Ovary (tissue), 3 donors: ENCODE results near the gene TRABD2B.

Experiments
- EP300 ChIP-seq: sonication (generic); formaldehyde crosslinking; IDR thresholded peaks from one replicate; pipeline ENCODE4 v1.6.1; 2017; ENCODE audit warnings: antibody characterized with exemption
- POLR2A ChIP-seq: fragments of 450-650 bp; IDR thresholded peaks from one replicate; pipeline ENCODE4 v1.6.1; 2017; ENCODE audit warnings: antibody characterized with exemption, mild to moderate bottlenecking, moderate library complexity
- TF ChIP-seq, protein P1 (sequence below), 3 donors: fragments of 450-650 bp in 2 of 3; fragments of 200-600 bp in 1 of 3; IDR thresholded peaks; one replicate each; pipeline versions ENCODE4 v1.5.1 to v1.8.0; 2016 to 2022; ENCODE audit warnings: antibody characterized with exemption in 3 of 3, mild to moderate bottlenecking in 1 of 3
- donor health status: DM: no; HTN: no; CAD: no.

DNA sequence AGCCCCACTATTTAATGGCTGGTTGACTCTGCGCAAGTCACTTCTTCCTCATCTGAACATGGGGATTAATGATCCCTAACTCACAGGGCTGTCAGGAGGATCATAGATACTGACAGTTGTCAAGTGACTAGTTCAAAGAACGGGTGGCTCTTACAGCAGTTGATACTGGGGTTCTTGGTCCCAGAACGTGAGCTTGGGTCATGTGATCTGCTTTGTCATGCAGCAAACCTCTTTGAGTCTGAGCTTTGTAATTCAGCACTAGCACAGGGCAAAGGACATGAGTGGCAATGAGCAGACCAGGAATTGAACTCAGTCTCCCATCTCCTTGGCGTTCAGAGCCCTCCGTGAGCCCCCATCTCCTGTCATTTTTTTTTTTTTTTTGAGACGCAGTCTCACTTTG, 64.4 kb downstream of the TRABD2B start:
- TF ChIP-seq POLR2A (no peak), EP300 (no peak)
- TF ChIP-seq, protein P1, sequence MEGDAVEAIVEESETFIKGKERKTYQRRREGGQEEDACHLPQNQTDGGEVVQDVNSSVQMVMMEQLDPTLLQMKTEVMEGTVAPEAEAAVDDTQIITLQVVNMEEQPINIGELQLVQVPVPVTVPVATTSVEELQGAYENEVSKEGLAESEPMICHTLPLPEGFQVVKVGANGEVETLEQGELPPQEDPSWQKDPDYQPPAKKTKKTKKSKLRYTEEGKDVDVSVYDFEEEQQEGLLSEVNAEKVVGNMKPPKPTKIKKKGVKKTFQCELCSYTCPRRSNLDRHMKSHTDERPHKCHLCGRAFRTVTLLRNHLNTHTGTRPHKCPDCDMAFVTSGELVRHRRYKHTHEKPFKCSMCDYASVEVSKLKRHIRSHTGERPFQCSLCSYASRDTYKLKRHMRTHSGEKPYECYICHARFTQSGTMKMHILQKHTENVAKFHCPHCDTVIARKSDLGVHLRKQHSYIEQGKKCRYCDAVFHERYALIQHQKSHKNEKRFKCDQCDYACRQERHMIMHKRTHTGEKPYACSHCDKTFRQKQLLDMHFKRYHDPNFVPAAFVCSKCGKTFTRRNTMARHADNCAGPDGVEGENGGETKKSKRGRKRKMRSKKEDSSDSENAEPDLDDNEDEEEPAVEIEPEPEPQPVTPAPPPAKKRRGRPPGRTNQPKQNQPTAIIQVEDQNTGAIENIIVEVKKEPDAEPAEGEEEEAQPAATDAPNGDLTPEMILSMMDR (IDR thresholded peaks at IDR 0.05), result no peak
